ENCODE measurements around the gene SPAG9. TPM values are rescaled to one million over a fixed set of nuclear protein-coding genes. Genes with fewer than 3 reads are reported as not detected.
A peak's percentile ranks its signal among the peaks of the same experiment; 100 is the strongest.
"Not testable (repeated sequence)": the region's sequence is repeated elsewhere in the genome, so short reads cannot be mapped to it uniquely, and the experiment has no call there.

The SPAG9 gene
- polyA plus RNA-seq, 3 donors = 89.7 to 108 (median 99.1) TPM

DNA sequence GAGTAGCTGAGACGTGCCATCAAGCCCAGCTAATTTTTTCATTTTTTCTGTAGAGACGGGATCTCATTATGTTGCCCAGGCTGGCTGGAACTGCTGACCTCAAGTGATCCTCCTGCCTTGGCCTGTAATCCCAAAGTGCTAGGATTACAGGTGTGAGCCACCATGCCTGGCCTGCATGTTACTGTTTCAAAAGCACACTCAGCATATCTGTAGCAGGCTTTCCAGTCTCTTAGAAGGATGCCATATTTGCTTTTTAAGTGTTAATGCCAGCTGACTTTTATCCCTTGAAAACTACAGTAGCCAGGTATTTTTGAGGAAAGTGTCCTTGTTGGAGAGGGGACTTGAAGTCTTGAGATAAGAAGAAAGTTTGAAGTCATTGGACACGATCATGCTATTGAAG lies 15.3 kb upstream of the SPAG9 start:
- no peak for DNase-seq (ENCODE audit: low read depth in 3 of 3, low spot score in 2 of 3)

DNA sequence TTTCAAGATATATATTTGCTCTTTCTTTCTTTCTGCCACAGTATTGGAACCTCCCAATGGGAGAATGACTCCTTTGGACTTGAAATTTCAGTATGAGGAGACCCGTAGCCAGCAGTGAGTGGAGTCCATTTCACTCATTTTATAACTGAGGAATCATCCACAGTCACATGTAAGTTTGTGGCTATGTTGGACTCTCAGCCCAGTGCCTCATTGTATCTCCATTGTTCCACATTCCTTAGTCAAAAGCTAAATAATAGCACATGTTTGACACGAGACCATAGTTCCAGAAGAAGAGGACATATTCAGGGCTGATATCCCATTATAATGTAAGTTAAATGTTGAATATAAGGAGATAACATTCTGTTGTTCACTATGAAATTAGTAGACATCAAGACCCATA lies 12.7 kb upstream of the SPAG9 start:
- DNase-seq (ENCODE audit: low read depth in 3 of 3, low spot score in 2 of 3) = no peak

DNA sequence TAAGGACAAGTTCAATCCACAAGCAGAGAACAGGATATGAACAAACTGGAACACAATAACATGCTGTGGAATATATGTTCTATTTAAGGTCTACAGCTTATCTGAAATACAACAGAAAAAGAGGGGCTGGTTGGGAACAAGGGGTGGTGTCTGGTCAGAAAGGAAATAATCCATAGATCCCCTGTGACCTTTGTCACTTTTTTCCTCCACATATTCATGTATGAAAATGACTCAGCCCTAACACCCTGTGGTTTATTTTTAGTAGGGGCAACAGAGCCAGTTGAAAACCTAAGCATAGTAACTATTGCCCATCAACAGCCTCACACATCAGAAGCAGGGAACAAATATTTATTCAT lies 12.3 kb upstream of the SPAG9 start:
- no peak for DNase-seq (ENCODE audit: low read depth in 3 of 3, low spot score in 2 of 3)

DNA sequence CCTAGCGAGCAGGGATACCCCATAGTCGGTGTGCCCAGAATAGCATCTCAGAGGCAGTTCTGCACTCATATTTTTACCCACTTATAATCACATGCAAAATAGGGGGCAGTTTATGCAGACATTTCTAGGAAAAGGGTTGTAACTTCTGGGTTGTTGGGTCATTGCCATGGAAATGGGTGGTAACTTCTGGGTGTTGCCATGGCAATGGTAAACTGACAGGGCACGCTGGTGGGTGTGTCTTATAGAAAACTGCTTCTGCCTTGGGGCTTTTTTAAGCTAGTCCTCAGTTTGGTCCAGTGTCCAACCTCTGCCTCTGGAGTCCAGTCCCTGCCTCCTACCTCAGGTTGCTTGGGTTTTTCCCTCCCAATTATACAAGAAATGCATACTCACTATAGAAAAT lies 7.4 kb upstream of the SPAG9 start:
- no peak for DNase-seq (ENCODE audit: low read depth in 3 of 3, low spot score in 2 of 3)

DNA sequence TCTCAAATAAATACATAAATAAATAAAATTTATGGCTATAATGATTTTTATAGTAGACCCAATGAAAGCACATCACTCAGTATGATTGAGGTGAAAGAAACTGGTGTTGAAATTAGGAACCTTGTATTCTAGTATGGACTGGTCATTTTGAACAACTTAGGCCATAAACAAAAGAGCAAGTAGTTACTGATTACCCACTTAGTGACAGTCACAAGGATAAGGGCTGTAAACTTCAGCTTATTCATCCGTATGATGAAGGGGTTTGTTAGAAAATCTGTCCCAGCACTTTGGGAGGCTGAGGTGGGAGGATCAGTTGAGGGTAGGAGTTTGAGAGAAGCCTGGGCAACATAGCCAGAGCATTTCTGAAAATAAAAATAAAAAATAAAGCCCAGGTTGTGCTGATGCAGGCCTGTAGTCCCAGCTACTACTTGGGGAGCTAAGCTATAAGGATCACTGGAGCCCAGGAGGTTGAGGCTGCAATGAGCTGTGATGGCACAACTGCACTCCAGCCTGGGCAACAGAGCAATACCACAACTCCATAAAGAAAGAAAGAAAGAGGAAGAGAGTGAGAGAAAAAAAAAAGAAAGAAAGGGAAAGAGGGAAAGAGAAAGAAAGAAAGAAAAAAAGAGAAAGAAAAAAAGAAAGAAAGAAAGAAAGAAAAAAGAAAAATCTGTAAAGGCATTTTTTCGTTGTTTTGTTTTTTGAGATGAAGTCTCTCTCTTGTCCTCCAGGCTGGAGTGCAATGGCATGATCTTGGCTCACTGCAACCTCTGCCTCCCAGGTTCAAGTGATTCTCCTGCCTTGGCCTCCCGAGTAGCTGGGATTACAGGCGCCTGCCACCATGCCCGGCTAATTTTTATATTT lies 4.2 kb upstream of the SPAG9 start:
- DNase-seq (ENCODE audit: low read depth in 3 of 3, low spot score in 2 of 3) = no peak

DNA sequence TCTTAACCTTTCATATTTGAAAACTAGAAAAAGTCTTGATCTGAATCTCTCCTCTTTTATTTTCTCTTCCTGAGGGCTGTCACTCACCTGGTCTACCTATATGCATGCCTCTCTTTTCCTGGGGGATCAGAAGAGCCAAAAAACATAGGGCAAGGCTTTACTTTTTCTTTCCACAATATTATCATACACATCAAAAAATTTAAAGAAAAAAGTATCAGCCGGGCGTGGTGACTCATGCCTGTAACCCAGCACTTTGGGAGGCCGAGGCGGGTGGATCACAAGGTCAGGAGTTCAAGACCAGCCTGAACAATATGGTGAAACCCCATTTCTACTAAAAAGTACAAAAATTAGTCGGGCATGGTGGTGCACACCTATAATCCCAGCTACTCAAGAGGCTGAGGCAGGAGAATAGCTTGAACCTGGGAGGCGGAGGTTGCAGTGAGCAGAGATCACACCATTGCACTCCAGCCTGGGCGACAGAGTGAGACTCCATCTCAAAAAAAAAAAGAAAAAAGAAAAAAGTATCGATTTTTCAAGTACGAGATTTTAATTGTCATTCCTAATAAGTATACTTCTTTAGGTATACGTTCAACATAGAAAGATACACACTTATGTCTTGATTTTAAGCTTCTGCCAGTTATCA lies 1.9 kb upstream of the SPAG9 start:
- DNase-seq (ENCODE audit: low read depth in 3 of 3, low spot score in 2 of 3) = not testable (repeated sequence)

DNA sequence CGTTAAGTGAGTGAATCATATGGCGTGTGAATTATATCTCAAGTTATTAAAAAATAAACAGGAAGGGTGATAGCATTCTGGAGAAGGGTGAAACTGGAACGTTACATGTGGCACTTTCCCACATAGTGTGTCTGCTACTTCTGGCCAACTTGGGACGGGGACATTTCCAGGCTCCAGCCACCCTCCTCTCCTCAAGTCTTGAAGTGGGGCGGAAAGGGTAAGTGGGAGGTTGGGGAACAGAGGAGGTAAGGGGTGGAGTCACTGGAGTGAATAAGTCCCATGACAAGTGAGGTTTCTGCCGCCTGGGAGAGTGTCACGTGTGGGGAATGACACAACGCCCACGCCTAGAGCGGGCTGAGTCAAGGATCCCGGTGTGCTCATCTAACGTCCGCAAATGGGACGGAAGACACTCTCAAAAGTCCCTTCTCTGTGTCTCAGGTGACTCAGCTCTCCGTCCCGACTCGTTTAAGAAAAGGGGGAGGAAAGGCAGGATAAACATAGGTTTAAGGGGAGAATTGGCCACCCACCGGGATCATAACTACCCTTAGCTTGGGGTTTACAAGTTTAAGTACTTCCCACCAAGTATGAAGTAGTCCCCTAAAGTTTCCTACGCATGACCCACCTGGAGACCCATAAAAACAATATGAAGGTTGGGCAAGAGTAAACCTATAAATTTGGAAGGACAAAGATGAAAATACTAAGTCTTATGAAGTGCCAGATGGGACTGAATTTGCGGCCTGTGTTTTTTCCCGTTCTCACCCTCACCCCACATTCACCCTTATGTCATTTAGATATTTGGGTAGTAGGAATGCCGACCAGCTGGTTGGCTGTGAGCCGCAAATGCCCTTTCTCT lies 1.2 kb upstream of the SPAG9 start:
- DNase-seq (ENCODE audit: low read depth in 3 of 3, low spot score in 2 of 3) = peak in 1 of 3 donors; percentile 63

DNA sequence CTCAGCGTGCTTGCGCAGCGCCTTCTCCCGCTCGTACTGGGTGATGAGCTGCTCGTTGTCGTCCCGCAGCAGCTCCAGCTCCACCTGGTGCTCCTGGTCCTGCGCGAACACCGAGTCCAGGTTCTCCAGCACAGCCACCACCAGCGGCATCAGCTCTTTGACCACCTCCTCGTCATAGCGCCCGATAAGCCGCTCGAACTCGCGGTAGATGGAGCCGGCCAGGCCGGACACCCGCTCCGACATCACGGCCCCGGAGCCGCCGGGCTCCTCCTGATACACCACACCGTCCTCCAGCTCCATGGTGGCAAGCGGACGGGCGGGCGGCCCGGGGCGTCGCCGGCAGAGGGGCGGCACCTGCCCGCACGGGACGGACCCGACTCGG lies 320 bp downstream of the SPAG9 start:
- DNase-seq (ENCODE audit: low read depth in 3 of 3, low spot score in 2 of 3) = no peak

DNA sequence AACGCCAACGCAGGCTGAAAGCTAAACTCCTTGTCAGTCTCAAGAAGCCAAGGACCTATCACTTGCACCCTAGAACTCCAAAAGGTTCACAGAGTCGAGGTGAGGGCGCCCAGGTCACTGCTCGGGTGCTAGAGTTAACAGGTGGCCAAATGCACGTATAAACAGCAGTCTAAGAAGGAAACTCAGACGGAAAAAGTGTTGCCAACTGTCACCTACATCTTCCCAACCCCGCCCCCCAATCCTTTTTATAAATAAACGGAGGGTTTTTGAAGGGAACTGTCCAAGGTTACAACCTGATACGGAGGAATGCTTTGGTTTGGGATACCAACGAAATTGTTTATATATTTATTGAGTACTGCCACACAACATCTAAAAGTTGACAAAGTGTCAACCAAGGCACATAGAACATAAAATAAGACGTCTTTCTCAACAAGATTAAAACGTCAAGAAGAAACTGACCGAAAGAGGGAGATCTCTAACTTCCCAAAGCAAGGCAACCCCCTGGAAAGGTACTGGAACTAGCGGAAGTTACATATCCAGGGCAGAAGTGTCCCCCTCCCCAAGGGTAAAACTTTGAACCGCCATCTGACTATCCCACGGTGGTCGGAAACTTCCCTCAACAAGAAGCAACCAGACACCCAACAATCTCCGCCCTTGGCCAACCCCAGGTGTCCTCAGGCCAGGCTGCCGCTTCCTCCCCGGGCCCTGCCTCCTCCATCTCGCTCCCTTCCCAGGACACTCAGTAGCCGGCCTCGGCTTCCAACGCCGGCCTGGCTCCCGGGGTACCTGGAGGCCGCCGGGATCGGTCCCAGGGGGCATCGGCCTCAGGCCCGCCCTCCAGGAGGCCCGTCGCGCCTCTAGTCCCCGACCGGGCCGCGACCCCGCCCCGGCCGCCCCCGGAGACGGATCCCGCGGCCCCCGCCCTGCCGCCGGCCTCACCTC lies 982 bp downstream of the SPAG9 start:
- DNase-seq (ENCODE audit: low read depth in 3 of 3, low spot score in 2 of 3) = peak in 1 of 3 donors; percentile 38

DNA sequence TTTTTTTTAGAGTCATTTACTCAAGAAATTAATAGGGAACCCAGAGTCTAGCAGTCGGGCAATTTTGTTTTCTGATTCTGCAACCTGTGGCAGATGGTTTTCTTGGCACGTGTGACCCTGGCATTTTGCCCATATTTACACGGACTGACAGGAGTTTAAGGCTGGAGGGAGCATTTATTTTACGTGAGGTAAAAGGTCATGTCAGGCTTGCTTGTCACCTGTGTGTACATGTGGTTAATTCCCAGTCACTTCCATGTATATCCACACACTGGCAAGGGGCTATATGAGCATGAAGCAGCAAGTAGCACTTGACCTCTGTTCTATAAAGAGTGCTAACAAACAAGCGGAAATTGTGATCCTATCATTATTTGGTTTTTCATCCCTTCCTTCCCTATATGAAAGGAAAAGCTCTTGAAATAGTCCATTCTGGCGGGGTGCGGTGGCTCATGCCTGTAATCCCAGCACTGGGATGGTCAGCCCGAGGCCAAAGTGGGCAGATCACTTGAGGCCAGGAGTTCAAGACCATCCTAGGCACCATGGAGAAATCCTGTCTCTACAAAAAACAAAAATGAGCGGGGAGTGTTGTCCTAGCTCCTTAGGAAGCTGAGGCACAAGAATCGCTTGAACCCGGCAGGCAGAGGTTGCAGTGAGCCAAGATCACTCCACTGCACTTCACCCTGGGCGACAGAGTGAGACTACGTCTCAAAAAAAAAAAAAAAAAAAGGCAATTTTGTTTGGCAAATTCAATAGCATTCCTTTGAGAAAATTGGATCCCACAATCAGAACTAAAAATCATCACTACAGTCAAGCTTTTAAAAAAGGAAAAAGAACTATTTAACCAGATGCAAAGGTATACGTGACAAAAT lies 2.1 kb downstream of the SPAG9 start:
- no peak for DNase-seq (ENCODE audit: low read depth in 3 of 3, low spot score in 2 of 3)

DNA sequence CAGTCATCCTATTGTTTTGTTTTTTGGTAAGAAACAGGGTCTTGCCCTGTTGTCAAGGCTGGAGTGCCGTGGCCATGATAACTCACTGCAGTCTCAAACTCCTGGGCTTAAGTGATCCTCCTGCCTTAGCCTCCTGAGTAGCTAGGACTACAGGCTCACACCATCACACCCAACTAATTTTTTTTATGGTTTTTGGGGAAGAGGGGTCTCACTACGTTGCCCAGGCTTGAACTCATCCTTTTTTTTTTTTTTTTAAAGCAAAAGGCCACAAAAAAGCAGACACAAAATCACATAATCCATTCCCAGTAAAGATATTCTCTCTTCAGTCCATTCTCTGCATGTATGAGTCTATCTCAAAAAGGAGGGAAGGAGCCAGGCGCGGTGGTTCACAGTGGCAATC lies 5.5 kb downstream of the SPAG9 start:
- no peak for DNase-seq (ENCODE audit: low read depth in 3 of 3, low spot score in 2 of 3)

DNA sequence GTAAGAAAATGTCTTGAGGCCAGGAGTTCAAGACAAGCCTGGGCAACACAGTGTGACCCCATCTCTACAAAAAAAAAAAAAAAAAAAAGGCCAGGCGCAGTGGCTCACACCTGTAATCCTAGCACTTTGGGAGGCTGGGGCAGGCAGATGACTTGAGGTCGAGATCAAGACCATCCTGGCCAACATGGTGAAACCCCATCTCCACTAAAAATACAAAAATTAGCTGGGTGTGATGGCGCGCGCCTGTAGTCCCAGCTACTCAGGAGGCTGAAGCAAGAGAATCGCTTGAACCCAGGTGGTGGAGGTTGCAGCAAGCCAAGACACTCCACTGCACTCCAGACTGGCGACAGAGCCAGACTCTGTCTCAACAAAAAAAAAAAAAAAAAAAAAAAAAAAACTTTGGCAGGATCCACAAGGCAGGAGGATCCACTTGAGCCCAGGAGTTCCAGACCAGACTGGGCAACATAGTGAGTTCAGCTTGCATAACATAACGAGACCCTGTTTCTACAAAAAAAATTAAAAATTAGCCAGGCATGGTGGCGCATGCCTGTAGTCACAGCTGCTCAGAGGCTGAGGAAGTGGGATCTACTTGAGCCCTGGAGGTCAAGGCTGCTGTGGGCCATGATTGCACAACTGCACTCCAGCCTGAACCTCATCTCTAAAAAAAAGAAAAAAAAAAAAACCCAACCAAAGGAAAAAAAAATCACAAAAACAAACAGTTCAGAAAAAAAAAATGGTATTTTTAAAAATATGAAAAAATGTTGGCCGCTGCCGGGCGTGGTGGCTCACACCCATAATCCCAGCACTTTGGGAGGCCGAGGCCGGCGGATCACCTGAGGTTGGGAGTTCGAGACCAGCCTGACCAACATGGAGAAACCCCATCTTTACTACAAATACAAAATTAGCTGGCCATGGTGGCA lies 8.1 kb downstream of the SPAG9 start:
- DNase-seq (ENCODE audit: low read depth in 3 of 3, low spot score in 2 of 3) = not testable (repeated sequence)

DNA sequence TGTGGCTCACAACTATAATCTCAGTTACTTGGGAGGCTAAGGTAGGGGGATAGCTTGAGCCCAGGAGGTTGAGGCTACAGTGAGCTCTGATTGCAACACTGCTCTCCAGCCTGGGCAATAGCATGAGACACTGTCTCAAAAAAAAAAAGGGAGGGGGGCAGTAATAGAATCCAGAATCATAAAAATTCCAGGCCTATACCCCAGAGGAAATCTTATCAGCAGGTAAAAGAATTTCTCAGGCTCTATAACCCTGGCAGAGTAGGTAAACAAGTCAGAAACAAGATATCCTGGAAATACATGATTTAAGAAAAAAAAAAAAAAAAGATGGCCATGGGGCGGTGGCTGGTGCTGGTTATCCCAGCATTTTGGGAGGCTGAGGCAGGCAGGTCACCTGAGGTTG lies 12.9 kb downstream of the SPAG9 start:
- DNase-seq (ENCODE audit: low read depth in 3 of 3, low spot score in 2 of 3) = no peak

DNA sequence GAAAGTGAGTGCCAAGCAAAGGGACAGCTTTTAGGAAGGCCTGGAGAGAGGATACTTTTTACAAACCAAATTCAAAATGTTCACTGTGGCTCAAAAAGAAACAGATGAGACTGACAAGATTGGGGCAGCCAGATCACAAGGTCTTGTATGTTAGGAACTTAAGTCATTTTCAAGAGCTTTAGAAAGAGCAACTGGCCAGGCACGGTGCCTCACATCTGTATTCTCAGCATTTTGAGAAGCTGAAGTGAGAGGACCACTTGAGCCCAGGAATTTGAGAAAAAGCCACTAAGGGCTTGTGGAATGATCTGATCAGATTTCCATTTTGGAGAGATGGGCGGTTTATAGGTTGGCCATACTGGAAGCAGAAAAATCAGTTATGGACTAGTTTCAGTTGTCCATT lies 17.2 kb downstream of the SPAG9 start:
- no peak for DNase-seq (ENCODE audit: low read depth in 3 of 3, low spot score in 2 of 3)

DNA sequence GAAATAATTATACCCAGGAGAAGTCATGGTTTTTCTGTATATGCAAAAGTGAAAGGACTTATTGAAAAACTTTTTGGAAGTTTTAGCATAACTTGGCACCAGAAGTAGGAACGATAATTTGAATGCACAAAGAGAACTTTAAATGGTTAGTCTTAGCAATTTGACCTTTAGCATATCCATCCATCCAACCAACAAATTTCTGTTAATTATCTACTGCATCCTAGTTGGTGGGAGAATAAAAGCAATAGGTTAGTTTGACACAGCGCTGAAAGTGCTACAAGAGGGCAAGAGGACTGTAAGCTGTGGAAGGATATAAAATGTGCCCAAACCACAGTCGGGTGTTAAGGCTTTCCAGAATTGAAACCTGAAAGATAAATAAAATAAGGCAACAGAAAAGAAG lies 17.6 kb downstream of the SPAG9 start:
- no peak for DNase-seq (ENCODE audit: low read depth in 3 of 3, low spot score in 2 of 3)

DNA sequence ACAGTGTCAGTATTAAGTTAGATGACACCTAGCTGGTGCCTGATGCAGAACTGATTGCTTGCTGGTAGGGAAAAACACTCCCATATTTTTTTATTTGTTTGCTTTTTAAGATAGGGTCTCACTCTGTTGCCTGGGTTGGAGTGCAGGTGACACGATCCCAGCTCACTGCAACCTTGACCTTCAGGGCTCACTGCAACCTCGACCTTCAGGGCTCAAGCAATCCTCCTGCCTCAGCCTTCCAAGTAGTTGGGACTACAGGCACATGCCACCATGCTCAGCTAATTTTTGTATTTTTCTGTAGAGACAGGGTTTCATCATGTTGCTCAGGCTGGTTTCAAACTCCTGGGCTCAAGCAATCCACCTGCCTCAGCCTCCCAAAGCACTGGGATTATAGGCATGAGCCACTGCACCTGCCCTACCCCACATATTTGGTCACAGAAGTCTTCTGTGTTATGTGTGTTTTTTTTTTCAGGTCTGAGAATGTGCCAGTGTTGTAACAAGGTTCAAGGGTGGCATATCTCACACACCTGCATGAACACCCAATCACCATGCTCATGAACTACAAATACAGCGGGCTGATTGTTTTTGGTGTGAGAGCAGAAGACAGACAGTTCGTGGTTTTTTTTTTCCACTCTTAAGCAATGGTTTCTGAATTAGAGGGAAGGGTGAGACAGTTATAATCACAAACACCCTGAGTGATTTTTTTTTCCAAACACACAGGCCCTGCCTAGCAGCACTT lies 22.8 kb downstream of the SPAG9 start:
- DNase-seq (ENCODE audit: low read depth in 3 of 3, low spot score in 2 of 3) = no peak

DNA sequence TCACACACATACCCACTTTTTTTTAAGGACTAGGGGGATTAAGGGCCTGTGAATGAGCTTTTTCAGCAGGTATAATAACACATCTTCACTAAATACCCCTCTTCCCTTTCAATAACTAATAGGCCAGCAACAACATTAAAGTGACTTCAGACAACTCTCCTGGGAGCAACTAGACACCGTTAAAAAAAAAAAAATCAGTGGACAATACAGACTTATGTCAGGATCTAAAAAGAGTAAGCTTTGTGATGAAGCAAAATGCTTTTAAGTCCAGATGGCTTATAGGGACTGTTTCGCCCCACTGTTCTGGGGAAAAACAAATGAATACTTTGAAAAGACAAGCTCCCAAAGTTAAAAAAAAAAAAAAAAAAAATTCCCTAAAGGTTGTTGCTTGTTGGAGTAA lies 29.0 kb downstream of the SPAG9 start:
- DNase-seq (ENCODE audit: low read depth in 3 of 3, low spot score in 2 of 3) = no peak

DNA sequence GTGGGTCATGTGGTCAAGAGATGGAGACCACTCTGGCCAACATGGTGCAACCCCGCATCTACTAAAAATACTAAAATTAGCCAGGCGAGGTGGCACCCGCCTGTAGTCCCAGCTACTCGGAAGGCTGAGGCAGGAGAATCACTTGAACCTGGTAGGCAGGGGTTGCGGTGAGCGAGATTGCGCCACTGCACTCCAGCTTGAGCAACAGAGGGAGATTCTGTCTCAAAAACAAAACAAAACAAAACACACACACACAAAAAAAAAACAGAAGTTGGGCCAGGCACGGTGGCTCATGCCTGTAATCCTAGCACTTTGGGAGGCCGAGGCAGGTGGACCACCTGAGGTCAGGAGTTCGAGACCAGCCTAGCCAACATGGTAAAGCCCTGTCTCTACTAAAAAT lies 31.8 kb downstream of the SPAG9 start:
- not testable (repeated sequence) for DNase-seq (ENCODE audit: low read depth in 3 of 3, low spot score in 2 of 3)

Measured in right renal cortex interstitium (tissue), 3 donors.